Liver (tissue), 9 donors: Measurements from ENCODE around the gene GFY. TPM values are rescaled to one million over a fixed set of nuclear protein-coding genes. Genes with fewer than 3 reads are reported as not detected.

Experiments
- DNase-seq: peaks from one replicate; pipeline ENCODE4 v3.0.0-alpha.2; 2017; ENCODE audit warnings: low spot score
- H3K27ac ChIP-seq, 2 donors: one replicate each; pipeline ENCODE4 v1.7.0; 2013; ENCODE audit warnings: inconsistent platforms in 2 of 2, low read length in 2 of 2, control low read depth in 1 of 2, low read depth in 1 of 2, mild to moderate bottlenecking in 1 of 2
- H3K27me3 ChIP-seq, 4 donors: one replicate each; pipeline versions ENCODE4 v1.6.1 to v1.7.0; 2013; ENCODE audit warnings: low read length in 3 of 4, inconsistent platforms in 1 of 4, mild to moderate bottlenecking in 1 of 4, moderate library complexity in 1 of 4; ENCODE audit not compliant: control insufficient read depth in 4 of 4, insufficient read depth in 4 of 4
- H3K36me3 ChIP-seq, 4 donors: one replicate each; pipeline versions ENCODE4 v1.6.1 to v1.7.0; 2013; ENCODE audit warnings: low read length in 3 of 4, mild to moderate bottlenecking in 3 of 4, low read depth in 1 of 4, moderate library complexity in 1 of 4; ENCODE audit not compliant: control insufficient read depth in 4 of 4, insufficient read depth in 3 of 4
- H3K4me1 ChIP-seq, 4 donors: one replicate each; pipeline versions ENCODE4 v1.6.1 to v1.7.0; 2013; ENCODE audit warnings: low read length in 3 of 4, mild to moderate bottlenecking in 3 of 4, moderate library complexity in 1 of 4; ENCODE audit not compliant: control insufficient read depth in 4 of 4, insufficient read depth in 4 of 4
- H3K4me3 ChIP-seq, 3 donors: one replicate each; pipeline versions ENCODE4 v1.6.1 to v1.7.0; 2013; ENCODE audit warnings: low read length in 3 of 3, control low read depth in 1 of 3, low read depth in 1 of 3, mild to moderate bottlenecking in 1 of 3
- H3K9ac ChIP-seq, 2 donors: one replicate each; pipeline ENCODE4 v1.7.0; 2013; ENCODE audit warnings: low read length in 2 of 2, mild to moderate bottlenecking in 2 of 2, moderate library complexity in 2 of 2, control low read depth in 1 of 2, low read depth in 1 of 2
- H3K9me3 ChIP-seq, 4 donors: one replicate each; pipeline versions ENCODE4 v1.6.1 to v1.7.0; 2013; ENCODE audit warnings: low read length in 3 of 4; ENCODE audit not compliant: control insufficient read depth in 4 of 4
- ATF3 ChIP-seq: IDR thresholded peaks from 2 replicates; pipeline ENCODE4 v1.6.1; 2016; ENCODE audit warnings: antibody characterized with exemption
- EGR1 ChIP-seq, 2 donors: IDR thresholded peaks; 2 replicates each; pipeline ENCODE4 v1.6.1; 2016 to 2018; ENCODE audit warnings: antibody characterized with exemption in 2 of 2, low read depth in 2 of 2
- FOXA1 ChIP-seq: IDR thresholded peaks from 2 replicates; pipeline ENCODE4 v1.6.1; 2016; ENCODE audit warnings: antibody characterized with exemption
- GABPA ChIP-seq, 2 donors: IDR thresholded peaks in 1 of 2; conservative IDR thresholded peaks in 1 of 2; 2 replicates each; pipeline ENCODE4 v1.6.1; 2016; ENCODE audit warnings: antibody characterized with exemption in 2 of 2, mild to moderate bottlenecking in 1 of 2, moderate library complexity in 1 of 2
- HNF4A ChIP-seq, 2 donors: conservative IDR thresholded peaks; 2 replicates each; pipeline ENCODE4 v1.6.1; 2016; ENCODE audit warnings: antibody characterized with exemption in 2 of 2, mild to moderate bottlenecking in 2 of 2
- HNF4G ChIP-seq: IDR thresholded peaks from 2 replicates; pipeline ENCODE4 v1.6.1; 2016; ENCODE audit warnings: antibody characterized with exemption
- JUND ChIP-seq, 2 donors: IDR thresholded peaks; 2 replicates each; pipeline ENCODE4 v1.6.1; 2016; ENCODE audit warnings: antibody characterized with exemption in 2 of 2
- MAX ChIP-seq: IDR thresholded peaks from 2 replicates; pipeline ENCODE4 v1.6.1; 2016; ENCODE audit warnings: antibody characterized with exemption
- NR2F2 ChIP-seq: IDR thresholded peaks from 2 replicates; pipeline ENCODE4 v1.6.1; 2016; ENCODE audit warnings: antibody characterized with exemption
- RAD21 ChIP-seq, 2 donors: IDR thresholded peaks; 2 replicates each; pipeline ENCODE4 v1.6.1; 2016; ENCODE audit warnings: antibody characterized with exemption in 2 of 2, mild to moderate bottlenecking in 2 of 2
- RXRA ChIP-seq, 2 donors: IDR thresholded peaks; 2 replicates each; pipeline ENCODE4 v1.6.1; 2017 to 2018; ENCODE audit warnings: antibody characterized with exemption in 2 of 2, mild to moderate bottlenecking in 1 of 2
- ZBTB33 ChIP-seq: IDR thresholded peaks from 2 replicates; pipeline ENCODE4 v1.6.1; 2016; ENCODE audit warnings: antibody characterized with exemption
- WGBS: extraction: QIAGEN DNeasy Blood & Tissue Kit; methylation state at CpG from one replicate; pipeline ENCODE4 v1.1.7; 2013; 5-methylcytosine and 5-hydroxymethylcytosine counted together
- polyA plus RNA-seq, 2 donors: library from polyadenylated mRNA; stranded (reverse) in 1 of 2; unstranded in 1 of 2; fragments of 200-250 nt in 1 of 2; fragments of >200 nt in 1 of 2; fragmentation: Nextera tagmentation in 1 of 2; extraction: Ambion mirVana in 1 of 2; gene quantifications; one replicate each; pipeline versions ENCODE4 v1.2.1 to v1.2.3, GENCODE V29; 2013 to 2015
- total RNA-seq, 2 donors: library from RNA; depleted of rRNA; stranded (reverse); fragments of >200 nt; gene quantifications; one replicate each; pipeline ENCODE4 v1.2.3, GENCODE V29; 2014
- TF ChIP-seq, protein P1 (sequence below): fragments of 150-350 bp; IDR thresholded peaks from 2 replicates; pipeline ENCODE4 v1.5.1; 2017; ENCODE audit warnings: improper control_type of control experiment, low read depth, low read length; ENCODE audit not compliant: missing input control
- TF ChIP-seq, protein P2 (sequence below): IDR thresholded peaks from 2 replicates; pipeline ENCODE4 v1.6.1; 2016; ENCODE audit warnings: antibody characterized with exemption, mild to moderate bottlenecking
- donor health status: healthy.
- donor health status: healthy.
- donor health status: healthy.
- donor health status: healthy.
- donor health status: healthy.

Gene GFY
- total and polyA plus RNA-seq, 4 donors = not detected

GRCh38 chr19:49415810-49416200 lies 9.4 kb upstream of the GFY start:
- DNase-seq = no peak
- TF ChIP-seq GABPA (IDR thresholded peaks at IDR 0.05 in 1 of 2, conservative IDR thresholded peaks at IDR 0.05 in 1 of 2) = no peak
- no peak for TF ChIP-seq ZBTB33
- TF ChIP-seq, protein P1, sequence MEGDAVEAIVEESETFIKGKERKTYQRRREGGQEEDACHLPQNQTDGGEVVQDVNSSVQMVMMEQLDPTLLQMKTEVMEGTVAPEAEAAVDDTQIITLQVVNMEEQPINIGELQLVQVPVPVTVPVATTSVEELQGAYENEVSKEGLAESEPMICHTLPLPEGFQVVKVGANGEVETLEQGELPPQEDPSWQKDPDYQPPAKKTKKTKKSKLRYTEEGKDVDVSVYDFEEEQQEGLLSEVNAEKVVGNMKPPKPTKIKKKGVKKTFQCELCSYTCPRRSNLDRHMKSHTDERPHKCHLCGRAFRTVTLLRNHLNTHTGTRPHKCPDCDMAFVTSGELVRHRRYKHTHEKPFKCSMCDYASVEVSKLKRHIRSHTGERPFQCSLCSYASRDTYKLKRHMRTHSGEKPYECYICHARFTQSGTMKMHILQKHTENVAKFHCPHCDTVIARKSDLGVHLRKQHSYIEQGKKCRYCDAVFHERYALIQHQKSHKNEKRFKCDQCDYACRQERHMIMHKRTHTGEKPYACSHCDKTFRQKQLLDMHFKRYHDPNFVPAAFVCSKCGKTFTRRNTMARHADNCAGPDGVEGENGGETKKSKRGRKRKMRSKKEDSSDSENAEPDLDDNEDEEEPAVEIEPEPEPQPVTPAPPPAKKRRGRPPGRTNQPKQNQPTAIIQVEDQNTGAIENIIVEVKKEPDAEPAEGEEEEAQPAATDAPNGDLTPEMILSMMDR = no peak
- TF ChIP-seq HNF4G = no peak
- no peak for TF ChIP-seq JUND (IDR thresholded peaks at IDR 0.05)
- TF ChIP-seq RXRA (IDR thresholded peaks at IDR 0.05) = no peak
- TF ChIP-seq HNF4A (conservative IDR thresholded peaks at IDR 0.05) = no peak
- TF ChIP-seq NR2F2 = no peak
- TF ChIP-seq EGR1 (IDR thresholded peaks at IDR 0.05; ENCODE audit: low read depth in 2 of 2) = no peak
- TF ChIP-seq, protein P2, sequence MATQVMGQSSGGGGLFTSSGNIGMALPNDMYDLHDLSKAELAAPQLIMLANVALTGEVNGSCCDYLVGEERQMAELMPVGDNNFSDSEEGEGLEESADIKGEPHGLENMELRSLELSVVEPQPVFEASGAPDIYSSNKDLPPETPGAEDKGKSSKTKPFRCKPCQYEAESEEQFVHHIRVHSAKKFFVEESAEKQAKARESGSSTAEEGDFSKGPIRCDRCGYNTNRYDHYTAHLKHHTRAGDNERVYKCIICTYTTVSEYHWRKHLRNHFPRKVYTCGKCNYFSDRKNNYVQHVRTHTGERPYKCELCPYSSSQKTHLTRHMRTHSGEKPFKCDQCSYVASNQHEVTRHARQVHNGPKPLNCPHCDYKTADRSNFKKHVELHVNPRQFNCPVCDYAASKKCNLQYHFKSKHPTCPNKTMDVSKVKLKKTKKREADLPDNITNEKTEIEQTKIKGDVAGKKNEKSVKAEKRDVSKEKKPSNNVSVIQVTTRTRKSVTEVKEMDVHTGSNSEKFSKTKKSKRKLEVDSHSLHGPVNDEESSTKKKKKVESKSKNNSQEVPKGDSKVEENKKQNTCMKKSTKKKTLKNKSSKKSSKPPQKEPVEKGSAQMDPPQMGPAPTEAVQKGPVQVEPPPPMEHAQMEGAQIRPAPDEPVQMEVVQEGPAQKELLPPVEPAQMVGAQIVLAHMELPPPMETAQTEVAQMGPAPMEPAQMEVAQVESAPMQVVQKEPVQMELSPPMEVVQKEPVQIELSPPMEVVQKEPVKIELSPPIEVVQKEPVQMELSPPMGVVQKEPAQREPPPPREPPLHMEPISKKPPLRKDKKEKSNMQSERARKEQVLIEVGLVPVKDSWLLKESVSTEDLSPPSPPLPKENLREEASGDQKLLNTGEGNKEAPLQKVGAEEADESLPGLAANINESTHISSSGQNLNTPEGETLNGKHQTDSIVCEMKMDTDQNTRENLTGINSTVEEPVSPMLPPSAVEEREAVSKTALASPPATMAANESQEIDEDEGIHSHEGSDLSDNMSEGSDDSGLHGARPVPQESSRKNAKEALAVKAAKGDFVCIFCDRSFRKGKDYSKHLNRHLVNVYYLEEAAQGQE = no peak
- no peak for TF ChIP-seq FOXA1
- 89% methylated on average over 2 of the region's 2 CpGs for WGBS
- Histone ChIP-seq H3K4me1 (no peaks in the 10 kb centered on the region), H3K9ac (no peak overlapping the region), H3K4me3 (no peak overlapping the region), H3K36me3 (no peaks in the 10 kb centered on the region), H3K27me3 (peaks cover 0 to 5% (median 0%) of the 10 kb centered on the region in 4 donors), H3K9me3 (no peaks in the 10 kb centered on the region), H3K27ac (no peak overlapping the region)

GRCh38 chr19:49417088-49417487 lies 8.1 kb upstream of the GFY start:
- Histone ChIP-seq H3K27me3 (peaks cover 0 to 9% (median 0%) of the 10 kb centered on the region in 4 donors), H3K4me1 (peaks cover 0 to 3% (median 1%) of the 10 kb centered on the region in 4 donors), H3K9ac (no peak overlapping the region), H3K9me3 (no peaks in the 10 kb centered on the region), H3K27ac (no peak overlapping the region), H3K4me3 (no peak overlapping the region), H3K36me3 (no peaks in the 10 kb centered on the region)
- no peak for DNase-seq
- 52% methylated on average over 7 of the region's 7 CpGs for WGBS
- no peak for TF ChIP-seq NR2F2
- TF ChIP-seq, protein P1 = no peak
- TF ChIP-seq MAX = no peak
- TF ChIP-seq HNF4G = no peak
- no peak for TF ChIP-seq ATF3
- no peak for TF ChIP-seq RAD21 (IDR thresholded peaks at IDR 0.05)
- no peak for TF ChIP-seq EGR1 (IDR thresholded peaks at IDR 0.05; ENCODE audit: low read depth in 2 of 2)
- TF ChIP-seq, protein P2 = no peak
- TF ChIP-seq GABPA (IDR thresholded peaks at IDR 0.05 in 1 of 2, conservative IDR thresholded peaks at IDR 0.05 in 1 of 2) = no peak
- no peak for TF ChIP-seq RXRA (IDR thresholded peaks at IDR 0.05)
- TF ChIP-seq HNF4A (conservative IDR thresholded peaks at IDR 0.05) = no peak
- TF ChIP-seq FOXA1 = no peak
- no peak for TF ChIP-seq ZBTB33
